Testis (tissue), 3 donors: ENCODE measurements around the gene ATP4B. TPM values are rescaled to one million over a fixed set of nuclear protein-coding genes. Genes with fewer than 3 reads are reported as not detected.

Source experiments
- DNase-seq: peaks from one replicate; pipeline ENCODE4 v3.0.0-alpha.2; 2019
- H3K27ac ChIP-seq, 2 donors: fragments of 200-600 bp; sonication (generic); one replicate each; pipeline ENCODE4 v1.5.1; 2019
- H3K27me3 ChIP-seq: fragments of 200-600 bp; sonication (generic); one replicate; pipeline ENCODE4 v1.5.1; 2019
- H3K36me3 ChIP-seq: fragments of 200-600 bp; sonication (generic); one replicate; pipeline ENCODE4 v1.5.1; 2017; ENCODE audit warnings: low read depth; ENCODE audit errors: missing control alignments
- H3K4me1 ChIP-seq: fragments of 200-600 bp; sonication (generic); one replicate; pipeline ENCODE4 v1.5.1; 2019
- H3K4me3 ChIP-seq, 2 donors: fragments of 200-600 bp; sonication (generic); one replicate each; pipeline ENCODE4 v1.5.1; 2017 to 2019
- H3K9me3 ChIP-seq: fragments of 200-600 bp; sonication (generic); one replicate; pipeline ENCODE4 v1.5.1; 2017
- CTCF ChIP-seq, 3 experiments: fragments of 450-650 bp in 2 of 3; fragments of 200-600 bp in 1 of 3; sonication (generic) in 1 of 3; IDR thresholded peaks; one replicate each; pipeline ENCODE4 v1.5.1; 2016 to 2019; ENCODE audit warnings: antibody characterized with exemption in 3 of 3, mild to moderate bottlenecking in 2 of 3, moderate library complexity in 1 of 3
- POLR2A ChIP-seq: fragments of 450-650 bp; IDR thresholded peaks from one replicate; pipeline ENCODE4 v1.6.1; 2017; ENCODE audit warnings: antibody characterized with exemption, mild to moderate bottlenecking, moderate library complexity
- WGBS, 2 donors: methylation state at CpG; one replicate each; pipeline ENCODE4 v1.1.5; 2018; 5-methylcytosine and 5-hydroxymethylcytosine counted together
- intact Hi-C: fragments of 100-400 bp; cut with DNase I; formaldehyde crosslinking; loops from one replicate; pipeline ENCODE4 v1.15.1; 2023; ENCODE audit warnings: low total_unique reads
- polyA plus RNA-seq: library from polyadenylated mRNA; stranded (reverse); fragments of 350-450 nt; fragmentation: Illumina TruSeq; extraction: RNeasy Lipid Tissue Mini Kit (QIAGEN cat#74804); gene quantifications from one replicate; pipeline ENCODE4 v1.2.3, GENCODE V29; 2014; ENCODE audit warnings: low read depth, low replicate concordance; ENCODE audit not compliant: insufficient read depth
- total RNA-seq, 2 donors: library from RNA; depleted of rRNA; stranded (reverse); fragments of >200 nt; gene quantifications; one replicate each; pipeline ENCODE4 v1.2.3, GENCODE V29; 2016

The ATP4B gene
- total and polyA plus RNA-seq, 3 donors from 2014 or later = not detected

- intact Hi-C loops = no loop called here
- no peak overlapping the region for H3K27ac ChIP-seq
- H3K4me3 ChIP-seq = no peak overlapping the region
- H3K27me3 ChIP-seq = no peaks in the 10 kb centered on the region
- no peaks in the 10 kb centered on the region for H3K36me3 ChIP-seq
- no peaks in the 10 kb centered on the region for H3K9me3 ChIP-seq
- H3K4me1 ChIP-seq = peaks cover 6% of the 10 kb centered on the region
- DNase-seq = no peak
- TF ChIP-seq CTCF (IDR thresholded peaks at IDR 0.05) (no peak), POLR2A (no peak)
- WGBS, 2 donors = 77 to 79% methylated on average over 11 of the region's 11 CpGs
These were observed 11.6 kb downstream of the ATP4B start for GRCh38 chr13:113646376-113646775.

- Histone ChIP-seq H3K4me3 (no peak overlapping the region), H3K36me3 (no peaks in the 10 kb centered on the region), H3K9me3 (no peaks in the 10 kb centered on the region), H3K27me3 (no peaks in the 10 kb centered on the region), H3K27ac (no peak overlapping the region), H3K4me1 (peaks cover 6% of the 10 kb centered on the region)
- TF ChIP-seq POLR2A (no peak), CTCF (IDR thresholded peaks at IDR 0.05) (no peak)
- 94 to 98% methylated on average over 9 of the region's 9 CpGs for WGBS, 2 donors
- DNase-seq = no peak
- intact Hi-C loops = no loop called here
These were observed 12.7 kb downstream of the ATP4B start for GRCh38 chr13:113645329-113645728.

GRCh38 chr13:113644800-113645199, 13.2 kb downstream of the ATP4B start:
- TF ChIP-seq POLR2A = no peak
- TF ChIP-seq CTCF (IDR thresholded peaks at IDR 0.05) = no peak
- intact Hi-C loops = no loop called here
- peaks cover 6% of the 10 kb centered on the region for H3K4me1 ChIP-seq
- no peak for DNase-seq
- H3K4me3 ChIP-seq = no peak overlapping the region
- H3K27ac ChIP-seq = no peak overlapping the region
- no peaks in the 10 kb centered on the region for H3K27me3 ChIP-seq
- no peaks in the 10 kb centered on the region for H3K9me3 ChIP-seq
- WGBS, 2 donors = 94 to 100% methylated on average over 1 of the region's 1 CpG
- H3K36me3 ChIP-seq = no peaks in the 10 kb centered on the region

GRCh38 chr13:113643593-113643992, 14.4 kb downstream of the ATP4B start:
- H3K9me3 ChIP-seq = no peaks in the 10 kb centered on the region
- no peak for TF ChIP-seq CTCF (IDR thresholded peaks at IDR 0.05)
- no peak for TF ChIP-seq POLR2A
- DNase-seq = no peak
- 97 to 98% methylated on average over 5 of the region's 5 CpGs for WGBS, 2 donors
- intact Hi-C loops = no loop called here
- H3K27me3 ChIP-seq = no peaks in the 10 kb centered on the region
- H3K4me3 ChIP-seq = no peak overlapping the region
- H3K4me1 ChIP-seq = peaks cover 6% of the 10 kb centered on the region
- no peak overlapping the region for H3K27ac ChIP-seq
- H3K36me3 ChIP-seq = no peaks in the 10 kb centered on the region

GRCh38 chr13:113642563-113642962, 15.4 kb downstream of the ATP4B start:
- Histone ChIP-seq H3K4me1 (peaks cover 6% of the 10 kb centered on the region), H3K9me3 (no peaks in the 10 kb centered on the region), H3K27me3 (no peaks in the 10 kb centered on the region), H3K4me3 (no peak overlapping the region), H3K36me3 (no peaks in the 10 kb centered on the region), H3K27ac (no peak overlapping the region)
- no peak for DNase-seq
- 81 to 88% methylated on average over 2 of the region's 2 CpGs for WGBS, 2 donors
- TF ChIP-seq POLR2A (no peak), CTCF (IDR thresholded peaks at IDR 0.05) (no peak)
- intact Hi-C loops = no loop called here
